ENCODE results near the gene SPN. TPM values are rescaled to one million over a fixed set of nuclear protein-coding genes. Genes with fewer than 3 reads are reported as not detected.
"Not testable (repeated sequence)": the region's sequence is repeated elsewhere in the genome, so short reads cannot be mapped to it uniquely, and the experiment has no call there.

Gene SPN
- total RNA-seq, 2 donors from 2014 or later = 1.6 to 2.0 TPM

- no peaks in the 10 kb centered on the region for H3K9me3 ChIP-seq
- DNase-seq (ENCODE audit: low spot score) = no peak
- 82% methylated on average over 16 of the region's 16 CpGs for WGBS
- no peak for TF ChIP-seq POLR2AphosphoS5 (IDR thresholded peaks at IDR 0.05)
- no peak for TF ChIP-seq POLR2A (IDR thresholded peaks at IDR 0.05)
- TF ChIP-seq CTCF (IDR thresholded peaks at IDR 0.05) = no peak
- no peak overlapping the region for H3K27ac ChIP-seq
- intact Hi-C loops (cut with DNase I) = no loop called here
- no peaks in the 10 kb centered on the region for H3K36me3 ChIP-seq
- no peaks in the 10 kb centered on the region for H3K4me1 ChIP-seq (replicated peaks)
- no peak overlapping the region for H3K4me3 ChIP-seq
- H3K27me3 ChIP-seq (replicated peaks; ENCODE audit: insufficient read depth) = no peaks in the 10 kb centered on the region
Observed at GRCh38 chr16:29708917-29709600, 46.0 kb downstream of the SPN start.

DNA sequence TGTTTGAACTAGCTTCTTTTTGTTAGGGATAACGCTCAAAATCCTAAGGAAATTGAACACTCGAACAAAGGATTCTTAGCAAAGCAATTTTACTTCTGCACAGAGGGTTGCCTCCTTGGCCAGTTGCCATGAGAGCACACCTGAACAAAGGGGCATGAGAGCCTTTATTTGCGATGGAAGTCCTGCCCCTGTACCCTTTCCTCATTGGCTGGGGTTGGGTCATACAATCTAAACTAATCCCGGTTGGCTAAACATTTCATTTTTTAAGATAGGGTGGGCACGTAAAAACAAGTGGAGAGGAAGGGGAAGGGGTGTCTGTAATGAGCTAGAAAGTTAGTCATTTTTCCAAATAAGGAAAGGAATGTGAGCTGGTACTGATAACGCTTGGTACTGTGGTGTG, 46.6 kb downstream of the SPN start:
- H3K4me3 ChIP-seq; DNase-seq (ENCODE audit: low spot score); H3K9me3 ChIP-seq; H3K36me3 ChIP-seq; H3K27ac ChIP-seq; intact Hi-C loops (cut with DNase I); H3K27me3 ChIP-seq (replicated peaks; ENCODE audit: insufficient read depth); H3K4me1 ChIP-seq (replicated peaks): not testable (repeated sequence)
- WGBS = 59% methylated on average over 6 of the region's 6 CpGs

DNA sequence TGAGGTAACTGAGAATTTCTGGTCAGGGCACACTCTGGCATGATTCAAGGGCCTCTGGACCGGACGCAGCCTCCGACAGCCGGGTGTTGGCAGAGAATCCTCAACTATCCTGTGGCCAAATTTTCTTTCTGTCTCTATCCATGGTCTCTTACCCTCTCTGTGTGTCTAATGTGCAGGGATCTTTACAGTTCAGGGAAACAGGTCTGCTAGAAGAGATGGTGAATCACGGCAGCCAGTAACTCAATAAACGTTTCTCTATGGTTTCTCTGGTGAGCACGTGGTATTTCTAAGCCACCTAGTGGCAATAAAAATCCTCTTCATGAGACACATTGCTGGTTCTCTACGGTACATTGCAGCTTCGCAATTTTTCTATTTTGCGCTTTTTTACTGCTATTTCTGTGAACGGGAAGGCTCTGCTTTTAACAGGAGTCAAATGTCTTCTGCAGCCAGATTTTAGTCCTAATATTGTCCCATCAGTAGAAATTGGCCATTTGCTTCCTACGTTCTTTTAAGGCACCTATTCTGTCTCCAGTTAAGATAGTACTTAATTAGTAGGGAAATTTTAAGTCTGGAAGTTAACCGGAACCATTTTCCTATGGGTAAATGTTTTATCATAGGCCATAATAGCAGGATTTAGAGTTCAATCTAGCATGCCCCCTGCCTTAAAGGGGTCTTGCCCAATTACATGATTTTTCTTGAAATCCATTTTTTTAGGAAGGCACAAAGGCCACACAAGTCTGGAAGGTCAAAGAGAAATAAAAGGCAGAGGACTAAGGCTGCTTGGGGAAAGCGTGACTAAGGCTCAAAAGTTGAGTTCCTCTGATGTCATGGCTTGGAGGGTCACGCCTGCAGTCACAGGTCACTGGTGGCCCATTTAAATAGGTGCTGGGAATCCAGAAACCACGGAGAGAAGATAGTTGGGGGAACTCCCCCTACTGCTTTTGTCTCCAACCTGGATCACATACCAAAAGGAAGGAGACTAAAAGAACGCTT, 47.5 kb downstream of the SPN start:
- intact Hi-C loops (cut with DNase I) = no loop called here
- H3K27ac ChIP-seq = no peak overlapping the region
- no peaks in the 10 kb centered on the region for H3K4me1 ChIP-seq (replicated peaks)
- no peaks in the 10 kb centered on the region for H3K9me3 ChIP-seq
- H3K27me3 ChIP-seq (replicated peaks; ENCODE audit: insufficient read depth) = no peaks in the 10 kb centered on the region
- no peak overlapping the region for H3K4me3 ChIP-seq
- 55% methylated on average over 17 of the region's 17 CpGs for WGBS
- no peaks in the 10 kb centered on the region for H3K36me3 ChIP-seq
- no peak for DNase-seq (ENCODE audit: low spot score)
- TF ChIP-seq POLR2A (IDR thresholded peaks at IDR 0.05) (no peak), POLR2AphosphoS5 (IDR thresholded peaks at IDR 0.05) (peak; percentile 47), CTCF (IDR thresholded peaks at IDR 0.05) (peak in 3 of 4 experiments; percentile 48 to 61 (median 59))

GRCh38 chr16:29712809-29713208, 49.8 kb downstream of the SPN start:
- intact Hi-C loops (cut with DNase I) = no loop called here
- TF ChIP-seq CTCF (IDR thresholded peaks at IDR 0.05) (no peak), POLR2A (IDR thresholded peaks at IDR 0.05) (no peak), POLR2AphosphoS5 (IDR thresholded peaks at IDR 0.05) (no peak)
- Histone ChIP-seq H3K4me1 (replicated peaks) (no peaks in the 10 kb centered on the region), H3K9me3 (no peaks in the 10 kb centered on the region), H3K27me3 (replicated peaks; ENCODE audit: insufficient read depth) (no peaks in the 10 kb centered on the region), H3K36me3 (no peaks in the 10 kb centered on the region), H3K27ac (no peak overlapping the region), H3K4me3 (no peak overlapping the region)
- no peak for DNase-seq (ENCODE audit: low spot score)
- WGBS = 55% methylated on average over 4 of the region's 4 CpGs

DNA sequence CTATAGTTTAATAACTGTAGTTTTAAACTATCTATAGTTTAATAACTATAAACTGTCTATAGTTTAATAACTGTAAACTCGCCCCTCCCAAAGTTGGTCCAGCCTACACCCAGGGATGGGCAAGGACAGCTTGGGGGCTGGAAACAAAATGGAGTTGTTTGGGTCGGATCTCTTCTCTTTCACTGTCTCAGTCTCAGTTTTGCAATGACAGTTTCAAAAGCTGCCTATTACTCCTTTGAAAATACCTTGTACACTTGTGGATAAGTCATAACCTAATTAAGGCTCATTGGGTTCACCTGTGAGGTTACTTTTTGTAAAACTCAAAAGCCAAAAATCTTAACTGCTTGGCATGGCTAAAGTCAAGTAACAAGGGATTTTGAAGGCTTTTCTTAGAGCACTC, 51.3 kb downstream of the SPN start:
- Histone ChIP-seq H3K27ac (no peak overlapping the region), H3K9me3 (no peaks in the 10 kb centered on the region), H3K4me3 (no peak overlapping the region), H3K36me3 (no peaks in the 10 kb centered on the region), H3K4me1 (replicated peaks) (no peaks in the 10 kb centered on the region), H3K27me3 (replicated peaks; ENCODE audit: insufficient read depth) (no peaks in the 10 kb centered on the region)
- no peak for DNase-seq (ENCODE audit: low spot score)
- intact Hi-C loops (cut with DNase I) = no loop called here
- WGBS = 92% methylated on average over 2 of the region's 2 CpGs
- no peak for TF ChIP-seq POLR2AphosphoS5 (IDR thresholded peaks at IDR 0.05)
- TF ChIP-seq POLR2A (IDR thresholded peaks at IDR 0.05) = no peak
- no peak for TF ChIP-seq CTCF (IDR thresholded peaks at IDR 0.05)
